ENCODE measurements around the gene MYO3B.

- TF ChIP-seq CTCF (IDR thresholded peaks at IDR 0.05) (no peak), EP300 (IDR thresholded peaks at IDR 0.05) (no peak)
Observed at GRCh38 chr2:170140561-170140960, 37.4 kb upstream of the MYO3B start.
